HG03135 (cell line): ENCODE results near the gene CNN2.

ENCODE experiments used
- ATAC-seq: cut with Tn5 transposase; IDR thresholded peaks from one replicate; pipeline ENCODE4 v1.9.1; 2021; ENCODE audit warnings: mild to moderate bottlenecking, moderate library complexity; ENCODE audit not compliant: unreplicated experiment

CNN2 gene

DNA sequence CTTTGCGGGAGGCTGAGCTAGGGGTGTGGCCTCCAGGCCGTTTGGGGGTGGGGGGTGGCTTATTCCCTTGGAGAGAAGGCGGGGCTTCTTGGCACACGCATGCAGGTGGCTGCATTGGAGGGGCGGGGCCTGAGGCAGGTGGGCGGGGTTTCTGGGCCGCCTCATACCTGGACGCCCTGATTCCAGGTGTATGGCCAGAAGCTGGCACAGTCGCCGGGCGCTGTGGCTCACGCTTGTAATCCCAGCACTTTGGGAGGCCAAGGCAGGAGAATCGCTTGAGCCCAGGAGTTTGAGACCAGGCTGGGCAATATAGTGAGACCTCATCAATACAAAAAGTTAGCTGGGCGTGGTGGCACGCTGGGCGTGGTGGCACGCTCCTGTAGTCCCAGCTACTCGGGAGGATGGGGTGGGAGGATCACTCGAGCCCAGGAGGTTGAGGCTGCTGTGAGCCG is 21.3 kb downstream of the CNN2 start:
- no peak for ATAC-seq

DNA sequence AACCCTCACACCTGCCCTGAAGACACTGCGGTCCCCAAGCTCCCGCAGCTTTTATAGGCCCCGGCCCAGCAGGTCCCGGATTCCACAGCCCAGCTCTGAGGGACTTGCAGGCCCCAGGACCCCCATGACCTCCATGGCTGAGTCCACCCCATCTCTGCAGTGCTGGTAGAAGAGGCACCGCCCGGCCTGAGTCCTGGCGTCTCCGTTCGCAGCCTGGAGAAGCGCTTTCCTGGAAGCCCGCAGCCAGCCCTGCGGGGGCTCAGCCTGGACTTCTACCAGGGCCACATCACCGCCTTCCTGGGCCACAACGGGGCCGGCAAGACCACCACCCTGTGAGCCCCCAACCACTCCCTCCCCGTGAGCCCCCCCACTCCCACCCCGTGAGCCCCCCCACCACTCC is 22.7 kb downstream of the CNN2 start:
- no peak for ATAC-seq

DNA sequence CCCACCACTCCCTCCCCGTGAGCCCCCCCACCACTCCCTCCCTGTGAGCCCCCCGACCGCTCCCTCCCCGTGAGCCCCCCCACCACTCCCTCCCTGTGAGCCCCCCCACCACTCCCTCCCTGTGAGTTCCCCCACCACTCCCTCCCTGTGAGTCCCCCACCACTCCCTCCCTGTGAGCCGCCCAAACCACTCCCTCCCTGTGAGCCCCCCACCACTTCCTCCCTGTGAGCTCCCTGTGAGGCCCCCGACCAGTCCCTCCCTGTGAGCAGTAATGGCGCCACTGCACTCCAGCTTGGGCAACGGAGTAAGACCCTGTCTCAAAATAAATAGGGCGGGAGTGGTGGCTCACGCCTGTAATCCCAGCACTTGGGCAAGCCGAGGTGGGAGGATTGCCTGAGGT is 23.4 kb downstream of the CNN2 start:
- ATAC-seq: no peak

DNA sequence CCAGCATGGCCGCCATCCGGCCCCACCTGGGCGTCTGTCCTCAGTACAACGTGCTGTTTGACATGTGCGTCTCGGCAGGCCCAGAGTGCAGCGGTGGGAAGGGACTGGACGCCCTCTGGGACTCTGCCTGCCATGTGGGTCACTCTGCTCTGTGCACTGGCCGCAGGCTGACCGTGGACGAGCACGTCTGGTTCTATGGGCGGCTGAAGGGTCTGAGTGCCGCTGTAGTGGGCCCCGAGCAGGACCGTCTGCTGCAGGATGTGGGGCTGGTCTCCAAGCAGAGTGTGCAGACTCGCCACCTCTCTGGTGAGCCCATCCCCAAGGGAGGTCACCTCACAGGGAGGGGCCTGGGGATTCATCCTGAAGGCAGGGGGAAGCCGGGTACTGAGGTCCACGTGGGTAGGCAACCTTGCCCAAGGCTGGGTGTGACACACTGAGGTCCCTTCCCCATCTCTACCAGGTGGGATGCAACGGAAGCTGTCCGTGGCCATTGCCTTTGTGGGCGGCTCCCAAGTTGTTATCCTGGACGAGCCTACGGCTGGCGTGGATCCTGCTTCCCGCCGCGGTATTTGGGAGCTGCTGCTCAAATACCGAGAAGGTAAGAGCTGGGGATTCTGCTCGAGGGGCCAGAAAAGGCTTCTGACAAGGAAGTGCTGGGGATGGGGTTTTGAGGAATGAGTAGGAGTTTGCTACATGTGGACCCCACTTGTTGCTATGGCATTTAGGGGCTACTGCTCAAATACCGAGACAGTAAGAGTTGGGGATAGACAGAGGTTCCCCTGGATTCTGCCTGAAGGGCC is 24.8 kb downstream of the CNN2 start:
- no peak for ATAC-seq

DNA sequence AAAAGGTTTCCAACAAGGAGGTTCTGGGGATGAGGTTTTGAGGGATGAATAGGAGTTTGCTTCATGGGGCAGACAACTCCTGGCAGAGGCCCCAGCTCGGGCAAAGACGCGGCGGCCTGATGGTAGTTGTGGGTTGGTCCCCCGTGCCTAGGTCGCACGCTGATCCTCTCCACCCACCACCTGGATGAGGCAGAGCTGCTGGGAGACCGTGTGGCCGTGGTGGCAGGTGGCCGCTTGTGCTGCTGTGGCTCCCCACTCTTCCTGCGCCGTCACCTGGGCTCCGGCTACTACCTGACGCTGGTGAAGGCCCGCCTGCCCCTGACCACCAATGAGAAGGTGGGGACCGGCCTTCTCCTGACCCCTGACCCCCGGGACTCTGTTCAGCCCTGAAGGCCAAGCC is 25.4 kb downstream of the CNN2 start:
- no peak for ATAC-seq

GRCh38 chr19:1052349-1052975 is 26.1 kb downstream of the CNN2 start:
- no peak for ATAC-seq

DNA sequence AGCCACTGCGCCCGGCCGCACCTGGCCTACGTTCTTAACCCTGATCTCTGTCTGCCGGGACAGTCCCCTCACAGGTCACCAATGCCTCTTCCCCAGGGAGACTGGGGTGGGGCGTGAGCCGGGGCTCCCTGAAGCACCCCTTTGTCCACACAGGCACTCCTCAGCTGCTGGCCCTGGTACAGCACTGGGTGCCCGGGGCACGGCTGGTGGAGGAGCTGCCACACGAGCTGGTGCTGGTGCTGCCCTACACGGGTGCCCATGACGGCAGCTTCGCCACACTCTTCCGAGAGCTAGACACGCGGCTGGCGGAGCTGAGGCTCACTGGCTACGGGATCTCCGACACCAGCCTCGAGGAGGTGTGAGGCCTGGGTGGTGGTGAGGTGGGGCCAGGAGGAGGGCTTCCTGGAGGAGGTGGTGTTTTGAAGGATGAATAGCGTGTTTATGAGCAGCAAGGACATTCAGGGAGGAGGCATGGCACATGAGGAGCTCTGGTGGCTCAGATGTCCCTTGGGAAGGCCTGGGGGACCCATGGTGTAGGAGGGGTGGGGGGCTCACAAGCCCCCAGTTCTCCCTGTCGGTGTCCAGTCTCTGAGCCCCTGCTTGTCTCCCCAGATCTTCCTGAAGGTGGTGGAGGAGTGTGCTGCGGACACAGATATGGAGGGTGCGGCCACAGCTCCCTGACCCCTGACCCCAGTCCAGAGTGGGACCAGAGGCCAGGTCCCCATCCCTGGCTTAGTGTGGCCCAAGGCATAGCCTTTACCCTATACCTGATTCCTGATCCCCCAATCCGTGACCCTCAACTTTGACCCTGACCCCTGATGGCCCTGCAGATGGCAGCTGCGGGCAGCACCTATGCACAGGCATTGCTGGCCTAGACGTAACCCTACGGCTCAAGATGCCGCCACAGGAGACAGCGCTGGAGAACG is 27.0 kb downstream of the CNN2 start:
- ATAC-seq: no peak

DNA sequence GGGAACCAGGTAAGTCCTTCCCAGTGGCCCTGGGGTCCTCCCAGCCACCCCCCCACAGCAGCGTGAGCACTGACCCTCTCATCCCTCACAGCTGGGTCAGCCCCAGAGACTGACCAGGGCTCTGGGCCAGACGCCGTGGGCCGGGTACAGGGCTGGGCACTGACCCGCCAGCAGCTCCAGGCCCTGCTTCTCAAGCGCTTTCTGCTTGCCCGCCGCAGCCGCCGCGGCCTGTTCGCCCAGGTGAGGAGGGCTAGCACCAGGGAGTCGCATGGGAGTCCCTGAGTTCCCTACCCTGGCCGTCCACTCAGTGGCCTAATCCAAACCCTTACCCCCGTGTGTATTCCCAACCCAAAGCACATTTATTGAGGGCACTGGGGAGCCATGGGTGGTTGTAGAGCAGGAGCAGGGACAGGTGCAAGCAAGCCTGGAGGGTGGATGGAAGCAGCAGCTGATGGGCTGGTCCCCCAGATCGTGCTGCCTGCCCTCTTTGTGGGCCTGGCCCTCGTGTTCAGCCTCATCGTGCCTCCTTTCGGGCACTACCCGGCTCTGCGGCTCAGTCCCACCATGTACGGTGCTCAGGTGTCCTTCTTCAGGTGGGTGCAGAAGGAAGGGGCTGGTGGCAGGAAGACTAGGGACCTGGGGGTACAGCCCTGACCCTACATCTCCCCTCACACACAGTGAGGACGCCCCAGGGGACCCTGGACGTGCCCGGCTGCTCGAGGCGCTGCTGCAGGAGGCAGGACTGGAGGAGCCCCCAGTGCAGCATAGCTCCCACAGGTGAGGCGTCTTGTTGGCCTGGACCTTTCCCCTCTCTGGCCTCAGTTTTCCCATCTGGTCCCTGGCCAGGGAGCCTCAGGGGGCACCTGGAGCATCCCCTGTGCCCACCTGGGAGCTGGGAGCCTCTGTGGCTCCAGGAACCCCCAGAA is 28.0 kb downstream of the CNN2 start:
- no peak for ATAC-seq

DNA sequence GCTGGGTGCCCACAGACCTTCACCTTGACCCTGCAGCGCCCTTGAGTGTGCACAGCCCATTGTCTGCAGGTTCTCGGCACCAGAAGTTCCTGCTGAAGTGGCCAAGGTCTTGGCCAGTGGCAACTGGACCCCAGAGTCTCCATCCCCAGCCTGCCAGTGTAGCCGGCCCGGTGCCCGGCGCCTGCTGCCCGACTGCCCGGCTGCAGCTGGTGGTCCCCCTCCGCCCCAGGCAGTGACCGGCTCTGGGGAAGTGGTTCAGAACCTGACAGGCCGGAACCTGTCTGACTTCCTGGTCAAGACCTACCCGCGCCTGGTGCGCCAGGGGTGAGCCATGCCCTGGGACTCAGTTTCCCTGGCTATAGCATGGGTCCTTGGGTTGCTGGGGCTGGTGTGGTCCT is 28.6 kb downstream of the CNN2 start:
- no peak for ATAC-seq

DNA sequence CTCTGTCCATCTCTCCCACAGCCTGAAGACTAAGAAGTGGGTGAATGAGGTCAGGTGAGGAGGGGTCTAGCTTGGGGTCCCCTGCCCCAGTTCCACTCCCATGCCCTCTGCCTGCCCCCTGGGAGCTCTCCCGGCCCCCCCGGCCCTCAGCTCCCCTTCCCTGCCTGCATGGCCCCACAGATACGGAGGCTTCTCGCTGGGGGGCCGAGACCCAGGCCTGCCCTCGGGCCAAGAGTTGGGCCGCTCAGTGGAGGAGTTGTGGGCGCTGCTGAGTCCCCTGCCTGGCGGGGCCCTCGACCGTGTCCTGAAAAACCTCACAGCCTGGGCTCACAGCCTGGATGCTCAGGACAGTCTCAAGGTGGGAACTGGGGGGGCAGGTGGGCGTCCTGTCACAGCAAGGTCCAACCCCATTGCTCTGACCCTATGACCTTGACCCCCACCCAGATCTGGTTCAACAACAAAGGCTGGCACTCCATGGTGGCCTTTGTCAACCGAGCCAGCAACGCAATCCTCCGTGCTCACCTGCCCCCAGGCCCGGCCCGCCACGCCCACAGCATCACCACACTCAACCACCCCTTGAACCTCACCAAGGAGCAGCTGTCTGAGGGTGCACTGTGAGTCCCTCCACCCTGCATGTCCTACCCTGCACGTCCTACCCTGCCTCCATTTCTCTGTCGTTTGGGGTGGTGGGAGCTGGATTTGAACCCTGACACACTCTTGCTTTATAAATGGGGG is 29.6 kb downstream of the CNN2 start:
- ATAC-seq: no peak

- ATAC-seq: no peak
These were observed 30.9 kb downstream of the CNN2 start for GRCh38 chr19:1057176-1057855.

DNA sequence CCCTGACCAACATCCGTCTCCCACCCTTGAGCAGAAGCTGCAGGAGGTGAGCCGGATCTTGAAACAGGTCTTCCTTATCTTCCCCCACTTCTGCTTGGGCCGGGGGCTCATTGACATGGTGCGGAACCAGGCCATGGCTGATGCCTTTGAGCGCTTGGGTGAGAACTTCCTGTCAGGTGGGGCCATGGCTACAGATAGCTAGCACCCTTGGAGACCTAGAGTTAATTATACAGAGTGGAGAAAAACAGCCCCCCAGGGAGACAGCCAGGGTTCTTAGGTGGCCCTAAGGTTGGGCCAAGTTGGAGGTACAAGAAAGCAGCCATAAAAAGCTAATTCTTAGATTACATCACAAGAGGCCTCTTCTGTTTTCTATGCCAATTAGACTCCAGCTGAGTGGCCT is 31.7 kb downstream of the CNN2 start:
- ATAC-seq: no peak

DNA sequence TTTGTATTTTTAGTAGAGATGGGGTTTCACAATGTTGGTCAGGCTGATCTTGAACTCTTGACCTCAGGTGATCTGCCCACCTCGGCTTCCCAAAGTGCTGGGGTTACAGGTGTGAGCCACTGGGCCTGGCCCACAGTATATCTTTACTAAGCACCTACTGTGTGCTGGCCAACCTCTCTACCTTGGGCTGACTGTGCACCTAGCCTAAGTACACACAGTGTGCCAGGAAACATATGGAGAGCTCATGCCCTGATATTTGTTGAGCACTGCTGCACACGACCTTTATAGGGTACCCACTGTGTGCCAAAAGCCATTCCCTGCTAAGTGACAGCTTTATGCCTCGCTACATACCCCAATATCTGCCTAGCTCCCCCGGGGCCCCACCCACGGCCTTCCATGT is 34.3 kb downstream of the CNN2 start:
- no peak for ATAC-seq

DNA sequence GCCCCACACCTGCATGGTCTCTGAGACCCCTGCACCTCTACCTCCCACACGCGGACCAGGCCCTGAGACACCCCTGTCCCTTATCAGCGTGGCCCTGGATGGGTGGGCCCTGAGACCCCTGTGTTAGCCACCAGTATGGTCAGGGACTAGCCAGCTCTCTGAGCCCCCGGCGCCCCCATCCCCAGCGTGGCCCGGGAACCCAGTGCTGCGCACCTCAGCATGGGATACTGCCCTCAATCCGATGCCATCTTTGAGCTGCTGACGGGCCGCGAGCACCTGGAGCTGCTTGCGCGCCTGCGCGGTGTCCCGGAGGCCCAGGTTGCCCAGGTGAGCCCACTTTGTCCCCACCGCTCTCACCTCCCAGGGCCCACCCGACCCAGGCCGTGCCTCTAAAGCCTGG is 35.6 kb downstream of the CNN2 start:
- ATAC-seq: no peak

DNA sequence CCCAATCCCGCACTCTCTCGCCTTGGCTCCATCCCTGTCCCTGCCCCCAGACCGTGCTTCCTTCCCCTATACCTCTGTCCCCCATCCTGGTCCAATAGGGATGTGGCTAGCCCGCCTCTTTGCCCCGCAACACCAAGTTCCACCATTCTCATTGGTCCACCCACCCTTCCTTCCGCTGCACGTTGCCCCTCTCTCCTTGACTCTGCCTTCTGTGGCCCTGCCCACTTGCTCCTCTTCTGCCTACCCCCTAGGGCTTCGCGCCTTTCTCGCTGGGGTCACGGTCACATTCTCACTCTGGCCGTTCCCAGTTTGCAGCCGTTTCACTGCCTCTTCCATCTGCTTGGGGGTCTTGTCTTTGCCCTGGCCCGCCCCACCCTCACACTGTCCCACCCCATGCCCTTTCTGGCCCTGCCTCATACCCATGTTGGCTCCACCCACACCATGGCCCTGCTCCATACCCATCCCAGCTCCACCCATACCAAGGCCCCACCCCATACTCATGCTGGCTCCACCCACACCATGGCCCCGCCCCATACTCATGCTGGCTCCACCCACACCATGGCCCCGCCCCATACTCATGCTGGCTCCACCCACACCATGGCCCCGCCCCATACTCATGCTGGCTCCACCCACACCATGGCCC is 36.1 kb downstream of the CNN2 start:
- ATAC-seq: no peak

- ATAC-seq: no peak
These were observed 36.9 kb downstream of the CNN2 start for GRCh38 chr19:1063030-1063908.

- no peak for ATAC-seq
These were observed 37.7 kb downstream of the CNN2 start for GRCh38 chr19:1063909-1064660.
